GM18519 (cell line): ENCODE measurements around the gene MATCAP1.

Source experiments
- ATAC-seq: cut with Tn5 transposase; IDR thresholded peaks from one replicate; pipeline ENCODE4 v1.9.1; 2021; ENCODE audit warnings: mild to moderate bottlenecking, moderate library complexity; ENCODE audit not compliant: unreplicated experiment, low FRiP score

Gene MATCAP1

GRCh38 chr16:67208154-67208896, 24.6 kb upstream of the MATCAP1 start:
- no peak for ATAC-seq

- no peak for ATAC-seq
Observed at GRCh38 chr16:67207249-67208091, 23.7 kb upstream of the MATCAP1 start.

- no peak for ATAC-seq
Observed at GRCh38 chr16:67206838-67207248, 23.1 kb upstream of the MATCAP1 start.

- no peak for ATAC-seq
Observed at GRCh38 chr16:67206129-67206837, 22.5 kb upstream of the MATCAP1 start.

GRCh38 chr16:67204076-67204475, 20.3 kb upstream of the MATCAP1 start:
- ATAC-seq = no peak

- ATAC-seq = no peak
Observed at GRCh38 chr16:67202956-67203493, 19.3 kb upstream of the MATCAP1 start.

- no peak for ATAC-seq
Observed at GRCh38 chr16:67202426-67202825, 18.7 kb upstream of the MATCAP1 start.

GRCh38 chr16:67201411-67202345, 17.9 kb upstream of the MATCAP1 start:
- ATAC-seq = no peak

- ATAC-seq = no peak
Observed at GRCh38 chr16:67200491-67200890, 16.7 kb upstream of the MATCAP1 start.

- ATAC-seq = no peak
Observed at GRCh38 chr16:67199808-67200198, 16.0 kb upstream of the MATCAP1 start.

- no peak for ATAC-seq
Observed at GRCh38 chr16:67199011-67199807, 15.4 kb upstream of the MATCAP1 start, which contains the start of gene ELMO3. Gene ELMO3 (plus strand): TSS chr16:67199131. CDS start chr16:67199327, 196 bp downstream.

GRCh38 chr16:67198238-67198734, 14.5 kb upstream of the MATCAP1 start:
- ATAC-seq = no peak

GRCh38 chr16:67197704-67198103, 13.9 kb upstream of the MATCAP1 start:
- ATAC-seq = no peak

- no peak for ATAC-seq
Observed at GRCh38 chr16:67196881-67197280, 13.1 kb upstream of the MATCAP1 start.

- ATAC-seq = no peak
Observed at GRCh38 chr16:67195676-67196075, 11.9 kb upstream of the MATCAP1 start.

- ATAC-seq = no peak
Observed at GRCh38 chr16:67194260-67194659, 10.5 kb upstream of the MATCAP1 start.

GRCh38 chr16:67193536-67193935, 9.8 kb upstream of the MATCAP1 start:
- no peak for ATAC-seq

GRCh38 chr16:67192781-67193361, 9.1 kb upstream of the MATCAP1 start:
- no peak for ATAC-seq
